Measurements from ENCODE around the gene CDYL2.
"Not testable (repeated sequence)": the region's sequence is repeated elsewhere in the genome, so short reads cannot be mapped to it uniquely, and the experiment has no call there.

CDYL2 gene

DNA sequence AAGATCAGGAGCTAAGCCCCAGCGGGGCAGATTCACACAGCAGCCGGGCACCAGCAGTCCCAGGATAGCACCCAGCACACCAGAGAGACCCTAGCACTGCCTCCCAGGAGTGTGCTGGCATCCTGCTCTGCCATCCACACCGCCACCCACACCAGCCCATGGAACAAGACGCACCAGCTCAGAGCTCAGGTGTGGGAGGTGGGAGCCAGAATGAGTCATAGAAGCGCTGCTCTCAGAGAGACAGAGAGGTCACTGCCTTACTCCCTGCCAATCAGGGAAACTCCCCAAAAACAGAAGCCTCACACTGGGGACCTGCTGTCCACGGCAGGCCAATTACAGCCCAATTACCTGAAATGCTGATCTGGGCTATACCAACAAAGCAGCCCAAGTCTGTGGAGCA lies 64.9 kb downstream of the CDYL2 start:
- DNase-seq (ENCODE audit: low spot score) = no peak
- H3K27ac ChIP-seq = no peak overlapping the region
- TF ChIP-seq, protein P1, sequence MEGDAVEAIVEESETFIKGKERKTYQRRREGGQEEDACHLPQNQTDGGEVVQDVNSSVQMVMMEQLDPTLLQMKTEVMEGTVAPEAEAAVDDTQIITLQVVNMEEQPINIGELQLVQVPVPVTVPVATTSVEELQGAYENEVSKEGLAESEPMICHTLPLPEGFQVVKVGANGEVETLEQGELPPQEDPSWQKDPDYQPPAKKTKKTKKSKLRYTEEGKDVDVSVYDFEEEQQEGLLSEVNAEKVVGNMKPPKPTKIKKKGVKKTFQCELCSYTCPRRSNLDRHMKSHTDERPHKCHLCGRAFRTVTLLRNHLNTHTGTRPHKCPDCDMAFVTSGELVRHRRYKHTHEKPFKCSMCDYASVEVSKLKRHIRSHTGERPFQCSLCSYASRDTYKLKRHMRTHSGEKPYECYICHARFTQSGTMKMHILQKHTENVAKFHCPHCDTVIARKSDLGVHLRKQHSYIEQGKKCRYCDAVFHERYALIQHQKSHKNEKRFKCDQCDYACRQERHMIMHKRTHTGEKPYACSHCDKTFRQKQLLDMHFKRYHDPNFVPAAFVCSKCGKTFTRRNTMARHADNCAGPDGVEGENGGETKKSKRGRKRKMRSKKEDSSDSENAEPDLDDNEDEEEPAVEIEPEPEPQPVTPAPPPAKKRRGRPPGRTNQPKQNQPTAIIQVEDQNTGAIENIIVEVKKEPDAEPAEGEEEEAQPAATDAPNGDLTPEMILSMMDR (IDR thresholded peaks at IDR 0.05) = no peak
- no peak overlapping the region for H3K4me3 ChIP-seq

DNA sequence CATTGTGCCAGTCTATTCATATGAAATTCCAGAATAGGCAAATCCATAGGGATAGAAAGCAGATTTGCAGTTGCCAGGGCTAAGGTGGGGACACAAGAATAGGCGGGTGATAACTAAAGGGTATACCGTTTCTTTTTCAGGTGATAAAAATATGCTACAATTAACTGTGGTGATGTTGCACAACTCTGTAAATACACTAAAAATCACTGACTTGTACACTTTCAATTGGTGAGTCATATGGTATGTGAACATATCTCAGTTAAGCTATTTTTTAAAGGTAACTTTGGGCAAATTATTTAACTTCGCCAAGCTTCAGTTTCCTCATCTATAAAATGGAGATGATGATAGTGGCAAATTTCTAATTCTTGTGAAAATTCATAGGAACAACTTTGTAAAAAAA lies 65.9 kb downstream of the CDYL2 start:
- TF ChIP-seq, protein P1 (IDR thresholded peaks at IDR 0.05) = no peak
- Histone ChIP-seq H3K27ac (no peak overlapping the region), H3K4me3 (no peak overlapping the region)
- no peak for DNase-seq (ENCODE audit: low spot score)

DNA sequence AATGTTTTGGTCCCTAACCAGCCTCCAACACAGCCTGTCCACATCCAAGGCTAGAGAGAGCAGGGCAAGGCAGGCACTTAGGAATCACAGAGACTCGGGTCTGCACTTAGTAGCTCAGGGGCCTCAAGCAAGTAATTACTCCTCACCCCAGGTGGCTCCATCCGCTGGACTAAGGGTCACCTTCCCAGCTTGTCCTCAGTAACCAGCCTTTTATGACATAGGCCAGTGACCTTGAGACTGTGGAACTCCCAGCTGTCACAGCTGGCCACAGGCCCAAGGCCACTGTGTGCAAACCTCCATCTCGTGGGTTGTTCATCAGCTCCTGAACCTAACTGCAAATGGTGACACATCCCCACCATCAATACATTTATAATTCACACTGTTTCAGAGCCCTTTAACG lies 68.6 kb downstream of the CDYL2 start:
- TF ChIP-seq, protein P1 (IDR thresholded peaks at IDR 0.05) = no peak
- Histone ChIP-seq H3K27ac (no peak overlapping the region), H3K4me3 (no peak overlapping the region)
- DNase-seq (ENCODE audit: low spot score) = no peak

DNA sequence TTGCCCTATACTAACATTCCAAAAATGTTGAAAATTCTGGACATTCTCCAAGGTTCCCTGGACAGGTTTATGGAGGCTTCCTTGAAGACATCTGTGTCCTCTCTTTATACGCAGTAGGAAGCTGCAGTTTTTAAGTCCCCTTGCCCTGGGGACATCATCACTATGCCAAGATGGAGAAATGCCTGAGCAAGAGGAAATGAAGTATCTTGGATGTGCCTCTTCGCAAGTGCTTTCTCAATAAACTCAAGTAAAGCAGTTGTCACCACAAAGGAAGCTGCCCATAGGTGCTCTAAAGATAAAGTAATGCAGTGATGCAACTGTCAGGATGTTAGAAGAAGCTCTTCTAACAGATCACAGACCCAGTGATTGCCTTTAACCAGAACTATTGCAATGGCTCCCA lies 71.0 kb downstream of the CDYL2 start:
- DNase-seq (ENCODE audit: low spot score) = no peak
- TF ChIP-seq, protein P1 (IDR thresholded peaks at IDR 0.05) = no peak
- no peak overlapping the region for H3K27ac ChIP-seq
- no peak overlapping the region for H3K4me3 ChIP-seq

DNA sequence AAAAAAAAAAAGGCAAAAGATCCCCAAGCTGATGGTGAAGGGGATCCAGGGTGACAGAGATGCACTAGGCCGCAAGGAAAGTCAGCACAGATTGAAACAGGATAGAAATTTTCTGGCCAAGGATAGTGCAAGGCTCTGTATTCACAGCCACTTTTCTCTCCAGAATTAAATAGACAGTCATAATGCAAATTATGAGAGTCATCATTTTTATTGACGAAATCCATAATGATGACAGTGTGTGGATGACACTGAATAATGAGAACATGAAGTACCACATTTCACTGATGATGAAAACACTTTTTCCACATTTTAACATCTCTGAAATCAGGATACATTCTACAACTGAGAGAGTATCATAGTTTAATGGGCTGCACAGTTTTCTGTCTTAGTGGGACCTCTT lies 72.5 kb downstream of the CDYL2 start:
- DNase-seq (ENCODE audit: low spot score) = no peak
- Histone ChIP-seq H3K4me3 (no peak overlapping the region), H3K27ac (no peak overlapping the region)
- TF ChIP-seq, protein P1 (IDR thresholded peaks at IDR 0.05) = no peak

DNA sequence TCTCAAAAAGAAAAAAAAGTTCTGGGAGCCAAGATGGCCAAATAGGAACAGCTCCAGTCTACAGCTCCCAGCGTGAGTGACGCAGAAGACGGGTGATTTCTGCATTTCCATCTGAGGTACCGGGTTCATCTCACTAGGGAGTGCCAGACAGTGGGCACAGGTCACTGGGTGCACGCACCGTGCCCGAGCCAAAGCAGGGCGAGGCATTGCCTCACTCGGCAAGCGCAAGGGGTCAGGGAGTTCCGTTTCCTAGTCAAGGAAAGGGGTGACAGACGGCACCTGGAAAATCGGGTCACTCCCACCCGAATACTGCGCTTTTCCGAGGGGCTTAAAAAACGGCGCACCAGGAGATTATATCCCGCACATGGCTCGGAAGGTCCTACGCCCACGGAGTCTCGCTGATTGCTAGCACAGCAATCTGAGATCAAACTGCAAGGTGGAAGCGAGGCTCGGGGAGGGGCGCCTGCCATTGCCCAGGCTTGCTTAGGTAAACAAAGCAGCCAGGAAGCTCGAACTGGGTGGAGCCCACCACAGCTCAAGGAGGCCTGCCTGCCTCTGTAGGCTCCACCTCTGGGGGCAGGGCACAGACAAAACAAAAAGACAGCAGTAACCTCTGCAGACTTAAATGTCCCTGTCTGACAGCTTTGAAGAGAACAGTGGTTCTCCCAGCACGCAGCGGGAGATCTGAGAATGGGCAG lies 77.2 kb downstream of the CDYL2 start:
- H3K4me3 ChIP-seq; DNase-seq (ENCODE audit: low spot score); H3K27ac ChIP-seq: not testable (repeated sequence)

DNA sequence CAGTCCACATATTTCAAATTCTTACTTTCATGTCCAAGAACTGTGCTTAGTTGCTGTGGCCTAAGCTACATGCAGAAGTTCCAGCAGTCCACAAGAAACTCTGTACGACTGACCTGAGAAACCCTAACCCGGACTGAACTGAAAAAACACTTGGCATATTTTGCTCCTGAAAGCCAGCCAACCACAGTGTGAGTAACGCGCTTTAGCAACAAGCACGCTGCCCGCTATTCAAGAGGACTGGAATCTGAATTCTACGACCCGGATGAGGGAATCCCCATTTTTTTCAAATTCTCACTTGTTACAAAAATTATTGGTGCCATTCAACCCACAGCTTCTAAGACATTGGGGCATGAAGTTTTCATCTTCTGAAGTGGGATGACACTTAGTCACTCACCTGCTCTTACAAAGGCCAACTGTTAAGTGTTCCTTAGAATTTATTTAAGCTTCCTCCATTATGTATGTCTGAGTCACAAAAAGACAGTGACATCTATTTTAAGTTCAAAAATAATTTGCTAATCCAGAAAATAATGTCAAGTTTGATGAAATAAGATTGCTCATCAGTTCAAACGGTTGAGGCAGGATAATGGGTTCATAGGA lies 78.7 kb downstream of the CDYL2 start:
- no peak for DNase-seq (ENCODE audit: low spot score)
- Histone ChIP-seq H3K4me3 (no peak overlapping the region), H3K27ac (no peak overlapping the region)
- TF ChIP-seq, protein P1 (IDR thresholded peaks at IDR 0.05) = no peak
